T1000 (cell line): ENCODE data around the gene SLC25A24.

Experiments used
- DNase-seq: peaks from one replicate; lab custom pipeline; 2025; ENCODE audit warnings: mixed read lengths; lab: John Stamatoyannopoulos, UW

SLC25A24 gene

GRCh38 chr1:108097018-108097417 is 103.1 kb downstream of the SLC25A24 start:
- DNase-seq = no peak

- DNase-seq = no peak
Measured at GRCh38 chr1:108096089-108096488, 104.1 kb downstream of the SLC25A24 start.

GRCh38 chr1:108089477-108089876 is 110.7 kb downstream of the SLC25A24 start:
- no peak for DNase-seq

- DNase-seq = no peak
Measured at GRCh38 chr1:108085628-108086027, 114.5 kb downstream of the SLC25A24 start.

GRCh38 chr1:108084866-108085477 is 115.2 kb downstream of the SLC25A24 start:
- no peak for DNase-seq
